ENCODE measurements around the gene MED15.

DNA sequence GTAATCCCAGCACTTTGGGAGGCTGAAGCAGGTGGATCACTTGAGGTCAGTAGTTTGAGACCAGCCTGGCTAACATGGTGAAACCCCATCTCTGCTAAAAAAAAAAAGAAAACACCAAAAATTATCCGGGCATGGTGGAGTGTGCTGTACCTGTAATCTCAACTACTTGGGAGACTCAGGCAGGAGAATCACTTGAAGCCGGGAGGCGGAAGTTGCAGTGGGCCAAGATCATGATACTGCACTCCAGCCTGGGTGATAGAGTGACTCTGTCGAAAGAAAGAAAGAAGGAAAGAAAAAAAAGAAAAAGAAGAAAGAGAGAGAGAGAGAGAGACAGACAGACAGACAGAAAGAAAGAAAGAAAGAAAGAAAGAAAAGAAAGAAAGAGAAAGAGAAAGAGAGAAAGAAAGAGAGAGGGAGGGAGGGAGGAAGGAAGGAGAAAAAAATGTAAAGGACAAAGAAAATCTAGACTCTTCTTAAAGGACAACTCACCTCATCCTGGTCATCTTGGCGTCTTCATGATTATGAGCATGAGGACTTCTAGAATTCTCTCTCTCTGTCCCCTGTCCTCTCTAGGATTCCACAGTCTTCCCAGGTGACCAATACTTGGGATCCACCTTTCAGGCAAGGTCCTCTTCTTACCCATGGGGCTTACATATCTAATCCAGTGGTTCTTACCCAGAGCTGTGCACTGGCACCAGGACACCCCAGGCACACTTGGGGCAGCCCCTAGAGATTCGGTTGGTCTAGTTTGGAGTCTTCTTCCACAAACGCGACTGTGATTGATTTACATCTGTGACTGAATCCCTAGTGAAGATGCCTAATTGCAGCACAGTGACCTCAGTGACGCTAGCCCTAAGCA, 120.9 kb downstream of the MED15 start:
- TF ChIP-seq, protein P1, sequence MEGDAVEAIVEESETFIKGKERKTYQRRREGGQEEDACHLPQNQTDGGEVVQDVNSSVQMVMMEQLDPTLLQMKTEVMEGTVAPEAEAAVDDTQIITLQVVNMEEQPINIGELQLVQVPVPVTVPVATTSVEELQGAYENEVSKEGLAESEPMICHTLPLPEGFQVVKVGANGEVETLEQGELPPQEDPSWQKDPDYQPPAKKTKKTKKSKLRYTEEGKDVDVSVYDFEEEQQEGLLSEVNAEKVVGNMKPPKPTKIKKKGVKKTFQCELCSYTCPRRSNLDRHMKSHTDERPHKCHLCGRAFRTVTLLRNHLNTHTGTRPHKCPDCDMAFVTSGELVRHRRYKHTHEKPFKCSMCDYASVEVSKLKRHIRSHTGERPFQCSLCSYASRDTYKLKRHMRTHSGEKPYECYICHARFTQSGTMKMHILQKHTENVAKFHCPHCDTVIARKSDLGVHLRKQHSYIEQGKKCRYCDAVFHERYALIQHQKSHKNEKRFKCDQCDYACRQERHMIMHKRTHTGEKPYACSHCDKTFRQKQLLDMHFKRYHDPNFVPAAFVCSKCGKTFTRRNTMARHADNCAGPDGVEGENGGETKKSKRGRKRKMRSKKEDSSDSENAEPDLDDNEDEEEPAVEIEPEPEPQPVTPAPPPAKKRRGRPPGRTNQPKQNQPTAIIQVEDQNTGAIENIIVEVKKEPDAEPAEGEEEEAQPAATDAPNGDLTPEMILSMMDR (IDR thresholded peaks at IDR 0.05), result no peak
- no peak for TF ChIP-seq POLR2A (IDR thresholded peaks at IDR 0.05)
